B cell (primary cell): ENCODE data around the gene IMMP2L. TPM values are rescaled to one million over a fixed set of nuclear protein-coding genes. Genes with fewer than 3 reads are reported as not detected.

Experiments
- ATAC-seq: fragments of 200-7000 bp; cut with Tn5 transposase; one replicate; pipeline ENCODE4 v1.10.0; 2021; ENCODE audit warnings: low read depth, mild to moderate bottlenecking, moderate number of reproducible peaks, moderate library complexity
- CTCF ChIA-PET: fragments of 350-600 bp; sonication (Branson Sonifier 250); formaldehyde crosslinking; loops from one replicate; lab custom pipeline; 2021; ENCODE audit warnings: antibody characterized with exemption, inconsistent platforms; lab: Charles Lee
- POLR2A ChIA-PET: fragments of 350-600 bp; sonication (Branson Sonifier 250); formaldehyde crosslinking; loops from one replicate; lab custom pipeline; 2021; ENCODE audit warnings: antibody characterized with exemption; lab: Charles Lee
- DNase-seq: peaks from one replicate; pipeline ENCODE4 v3.0.0; 2013
- H2AFZ ChIP-seq: 2 replicates; pipeline ENCODE4 v1.6.1; 2012; ENCODE audit warnings: mild to moderate bottlenecking, low read depth, low read length; ENCODE audit not compliant: insufficient read depth, poor library complexity, severe bottlenecking
- H3K27ac ChIP-seq, 2 donors: 1 replicate in 1 of 2; 2 replicates in 1 of 2; pipeline ENCODE4 v1.5.1; 2012 to 2013; ENCODE audit warnings: low read length in 2 of 2, mild to moderate bottlenecking in 2 of 2, moderate library complexity in 1 of 2
- H3K27me3 ChIP-seq, 4 experiments: fragments of 200-600 bp in 1 of 4; sonication (generic) in 1 of 4; replicated peaks in 1 of 4; 1 replicate in 2 of 4; 2 replicates in 2 of 4; pipeline versions ENCODE4 v1.6.1 to v1.7.0; 2013 to 2016; ENCODE audit warnings: low read length in 3 of 4, mild to moderate bottlenecking in 2 of 4, mixed read lengths in 1 of 4, moderate library complexity in 1 of 4; ENCODE audit not compliant: insufficient read depth in 4 of 4, control insufficient read depth in 3 of 4; ENCODE audit errors: control extremely low read depth in 1 of 4
- H3K36me3 ChIP-seq, 2 experiments: replicated peaks in 1 of 2; 1 replicate in 1 of 2; 2 replicates in 1 of 2; pipeline versions ENCODE4 v1.6.1 to v1.7.1; 2013; ENCODE audit warnings: low read length in 1 of 2; ENCODE audit not compliant: insufficient read depth in 2 of 2, control insufficient read depth in 1 of 2; ENCODE audit errors: control extremely low read depth in 1 of 2, extremely low read depth in 1 of 2
- H3K4me1 ChIP-seq, 2 donors: fragments of 200-600 bp in 1 of 2; sonication (generic) in 1 of 2; 1 replicate in 1 of 2; 2 replicates in 1 of 2; pipeline versions ENCODE4 v1.5.1 to v1.6.1; 2013 to 2017; ENCODE audit warnings: low read length in 2 of 2; ENCODE audit not compliant: control insufficient read depth in 2 of 2, insufficient read depth in 2 of 2
- H3K4me2 ChIP-seq: replicated peaks from 2 replicates; pipeline ENCODE3; 2012; ENCODE audit warnings: mild to moderate bottlenecking, low read depth, low read length; ENCODE audit not compliant: poor library complexity, severe bottlenecking
- H3K4me3 ChIP-seq, 5 experiments: fragments of 200-600 bp in 1 of 5; sonication (generic) in 1 of 5; 1 replicate in 3 of 5; 2 replicates in 2 of 5; pipeline versions ENCODE4 v1.5.1 to v1.7.0; 2011 to 2016; ENCODE audit warnings: low read length in 4 of 5, mild to moderate bottlenecking in 4 of 5, low read depth in 2 of 5, control low read depth in 1 of 5, moderate library complexity in 1 of 5; ENCODE audit not compliant: insufficient read depth in 1 of 5; ENCODE audit errors: control extremely low read depth in 1 of 5, extremely low read depth in 1 of 5
- H3K79me2 ChIP-seq: fragments of 200-600 bp; sonication (generic); one replicate; pipeline ENCODE4 v1.6.0; 2016; ENCODE audit warnings: low read length; ENCODE audit not compliant: control insufficient read depth, insufficient read depth
- H3K9ac ChIP-seq: fragments of 200-600 bp; sonication (generic); 2 replicates; pipeline ENCODE4 v1.6.1; 2017; ENCODE audit warnings: mild to moderate bottlenecking, low read length, moderate library complexity
- H3K9me3 ChIP-seq, 3 donors: one replicate each; pipeline versions ENCODE4 v1.6.1 to v1.7.1; 2013; ENCODE audit warnings: low read length in 2 of 3; ENCODE audit not compliant: control insufficient read depth in 2 of 3, insufficient read depth in 1 of 3; ENCODE audit errors: control extremely low read depth in 1 of 3
- H4K20me1 ChIP-seq: 2 replicates; pipeline ENCODE4 v1.6.0; 2012; ENCODE audit warnings: mild to moderate bottlenecking, low read length; ENCODE audit not compliant: insufficient read depth, control insufficient read depth, poor library complexity, severe bottlenecking
- H3K27ac Mint-ChIP-seq: one replicate; pipeline ENCODE4 v1.8.0; 2021; ENCODE audit warnings: mixed read lengths
- H3K27me3 Mint-ChIP-seq: one replicate; pipeline ENCODE4 v1.8.0; 2021; ENCODE audit warnings: mixed read lengths
- H3K4me1 Mint-ChIP-seq: one replicate; pipeline ENCODE4 v1.8.0; 2021; ENCODE audit warnings: mixed read lengths
- H3K4me3 Mint-ChIP-seq: one replicate; pipeline ENCODE4 v1.8.0; 2021; ENCODE audit warnings: mixed read lengths
- H3K9me3 Mint-ChIP-seq: one replicate; pipeline ENCODE4 v1.8.0; 2022; ENCODE audit warnings: mixed read lengths; ENCODE audit not compliant: insufficient read depth
- CTCF ChIP-seq: fragments of 200-600 bp; IDR thresholded peaks from one replicate; pipeline ENCODE4 v1.8.0; 2022; ENCODE audit warnings: antibody characterized with exemption, mild to moderate bottlenecking
- EZH2 ChIP-seq: IDR thresholded peaks from 2 replicates; pipeline ENCODE4 v1.6.1; 2012; ENCODE audit warnings: borderline replicate concordance, low read depth, mild to moderate bottlenecking, moderate library complexity, low read length; ENCODE audit not compliant: insufficient read depth, poor library complexity, severe bottlenecking
- WGBS: methylation state at CpG from one replicate; pipeline ENCODE4 v1.1.5; 2013; ENCODE audit warnings: missing lambda C conversion rate; ENCODE audit not compliant: insufficient coverage; 5-methylcytosine and 5-hydroxymethylcytosine counted together
- intact Hi-C: fragments of 100-400 bp; cut with micrococcal nuclease; formaldehyde crosslinking; loops from one replicate; pipeline ENCODE4 v1.10.0; 2022
- polyA plus RNA-seq: library from polyadenylated mRNA; depleted of rRNA; stranded (reverse); fragments of >200 nt; gene quantifications from 2 replicates; pipeline ENCODE4 v1.2.3, GENCODE V29; 2012
- total RNA-seq, 2 donors: library from RNA; stranded (reverse); fragments of 120-200 nt in 1 of 2; gene quantifications; 1 replicate in 1 of 2; 2 replicates in 1 of 2; pipeline versions ENCODE4 v1.2.3 to v1.2.4, GENCODE V29; 2013 to 2022

Gene IMMP2L
- total and polyA plus RNA-seq, 2 donors (not counting 1 experiment from before 2014, with no cell fraction given) = 3.8 to 34.2 TPM

GRCh38 chr7:110801502-110801901 is 760.8 kb downstream of the IMMP2L start:
- H3K9ac ChIP-seq = no peak overlapping the region
- H3K4me1 Mint-ChIP-seq = no peaks in the 10 kb centered on the region
- no peaks in the 10 kb centered on the region for H3K27me3 Mint-ChIP-seq
- ChIA-PET CTCF (no interaction called here), POLR2A (no interaction called here)
- no peak overlapping the region for H3K4me3 ChIP-seq
- no peak for TF ChIP-seq EZH2
- TF ChIP-seq CTCF = no peak
- intact Hi-C loops = no loop called here
- no peaks in the 10 kb centered on the region for H3K4me1 ChIP-seq
- H3K4me3 Mint-ChIP-seq = no peak overlapping the region
- no peaks in the 10 kb centered on the region for H4K20me1 ChIP-seq
- no peaks in the 10 kb centered on the region for H3K9me3 Mint-ChIP-seq
- no peaks in the 10 kb centered on the region for H3K27me3 ChIP-seq
- H3K9me3 ChIP-seq = no peaks in the 10 kb centered on the region
- H3K27ac ChIP-seq = no peak overlapping the region
- WGBS = 71% methylated on average over 1 of the region's 1 CpG
- H3K27ac Mint-ChIP-seq = no peak overlapping the region
- H3K36me3 ChIP-seq = no peaks in the 10 kb centered on the region
- H3K4me2 ChIP-seq = no peak overlapping the region
- ATAC-seq = no peak
- no peaks in the 10 kb centered on the region for H3K79me2 ChIP-seq
- no peak overlapping the region for H2AFZ ChIP-seq
- no peak for DNase-seq

GRCh38 chr7:110800984-110801383 is 761.3 kb downstream of the IMMP2L start:
- no peaks in the 10 kb centered on the region for H3K9me3 Mint-ChIP-seq
- ATAC-seq (no peak), DNase-seq (no peak)
- H3K4me1 Mint-ChIP-seq = no peaks in the 10 kb centered on the region
- no peak for TF ChIP-seq CTCF
- Histone ChIP-seq H3K79me2 (no peaks in the 10 kb centered on the region), H3K4me1 (no peaks in the 10 kb centered on the region), H3K27ac (no peak overlapping the region), H2AFZ (no peak overlapping the region), H3K9ac (no peak overlapping the region), H3K4me2 (no peak overlapping the region), H3K36me3 (no peaks in the 10 kb centered on the region), H3K9me3 (no peaks in the 10 kb centered on the region), H3K27me3 (no peaks in the 10 kb centered on the region), H4K20me1 (no peaks in the 10 kb centered on the region), H3K4me3 (no peak overlapping the region)
- intact Hi-C loops = no loop called here
- ChIA-PET POLR2A (no interaction called here), CTCF (no interaction called here)
- no peaks in the 10 kb centered on the region for H3K27me3 Mint-ChIP-seq
- no peak overlapping the region for H3K4me3 Mint-ChIP-seq
- no peak overlapping the region for H3K27ac Mint-ChIP-seq
